Esophagus squamous epithelium (tissue), 5 donors: Measurements from ENCODE around the gene PITPNB. TPM values are rescaled to one million over a fixed set of nuclear protein-coding genes. Genes with fewer than 3 reads are reported as not detected.

ENCODE experiments used
- DNase-seq: peaks from one replicate; lab custom pipeline; 2025; lab: John Stamatoyannopoulos, UW
- H3K27ac ChIP-seq, 4 donors: fragments of 200-600 bp; sonication (generic); one replicate each; pipeline ENCODE4 v1.5.1; 2016 to 2019; ENCODE audit warnings: mild to moderate bottlenecking in 1 of 4
- H3K27me3 ChIP-seq, 4 donors: fragments of 200-600 bp; sonication (generic); 1 replicate in 3 of 4; 2 replicates in 1 of 4; pipeline versions ENCODE4 v1.5.1 to v1.6.0; 2017 to 2021; ENCODE audit warnings: antibody characterized with exemption in 1 of 4
- H3K36me3 ChIP-seq, 3 donors: fragments of 200-600 bp; sonication (generic); one replicate each; pipeline ENCODE4 v1.5.1; 2016 to 2019
- H3K4me1 ChIP-seq, 3 donors: fragments of 200-600 bp; sonication (generic); one replicate each; pipeline ENCODE4 v1.5.1; 2017 to 2019
- H3K4me3 ChIP-seq, 4 donors: fragments of 200-600 bp; sonication (generic); 1 replicate in 3 of 4; 2 replicates in 1 of 4; pipeline ENCODE4 v1.5.1; 2016 to 2019; ENCODE audit warnings: mild to moderate bottlenecking in 2 of 4, moderate library complexity in 1 of 4
- H3K9me3 ChIP-seq, 3 donors: fragments of 200-600 bp; sonication (generic); one replicate each; pipeline ENCODE4 v1.5.1; 2016 to 2019
- POLR2A ChIP-seq, 4 donors: fragments of 450-650 bp; IDR thresholded peaks; one replicate each; pipeline ENCODE4 v1.6.1; 2017; ENCODE audit warnings: antibody characterized with exemption in 4 of 4, mild to moderate bottlenecking in 4 of 4, moderate library complexity in 3 of 4
- WGBS, 2 donors: methylation state at CpG; one replicate each; pipeline ENCODE4 v1.1.5; 2018; 5-methylcytosine and 5-hydroxymethylcytosine counted together
- intact Hi-C: fragments of 100-400 bp; cut with DNase I; formaldehyde crosslinking; loops from one replicate; pipeline ENCODE4 v1.15.0; 2022
- total RNA-seq, 4 donors: library from RNA; depleted of rRNA; stranded (reverse); fragments of >200 nt; gene quantifications; one replicate each; pipeline ENCODE4 v1.1.0, GENCODE V29; 2016
- TF ChIP-seq, protein P1 (sequence below), 6 experiments: fragments of 450-650 bp in 4 of 6; fragments of 200-600 bp in 2 of 6; sonication (generic) in 2 of 6; IDR thresholded peaks; one replicate each; pipeline ENCODE4 v1.5.1; 2016 to 2019; ENCODE audit warnings: antibody characterized with exemption in 6 of 6, mild to moderate bottlenecking in 4 of 6, moderate library complexity in 4 of 6
- donor health status: DM: yes; HTN: yes; CAD: no.

PITPNB gene
- total RNA-seq, 4 donors from 2014 or later: 26.4 to 68.9 (median 46.4) TPM

DNA sequence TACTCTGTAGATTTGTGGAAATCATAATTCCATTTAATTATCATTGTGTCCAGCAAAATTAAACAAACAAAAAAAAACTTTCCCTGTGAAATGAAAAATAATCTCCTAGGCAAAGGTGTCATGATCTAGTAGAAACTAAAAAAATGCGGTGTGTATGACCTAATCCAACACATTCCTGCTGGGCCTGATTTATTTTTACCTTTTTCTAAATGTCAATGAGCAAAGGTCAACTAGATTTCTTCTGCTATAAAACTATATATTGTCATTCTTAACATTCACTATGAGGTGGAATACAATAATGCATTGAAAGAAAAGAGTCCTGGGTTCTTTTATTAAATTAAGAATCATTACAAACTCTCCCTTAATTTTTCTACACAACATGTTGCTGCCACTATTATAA, 60.4 kb downstream of the PITPNB start:
- intact Hi-C loops: no loop called here
- no peak for TF ChIP-seq POLR2A (IDR thresholded peaks at IDR 0.05)
- TF ChIP-seq, protein P1, sequence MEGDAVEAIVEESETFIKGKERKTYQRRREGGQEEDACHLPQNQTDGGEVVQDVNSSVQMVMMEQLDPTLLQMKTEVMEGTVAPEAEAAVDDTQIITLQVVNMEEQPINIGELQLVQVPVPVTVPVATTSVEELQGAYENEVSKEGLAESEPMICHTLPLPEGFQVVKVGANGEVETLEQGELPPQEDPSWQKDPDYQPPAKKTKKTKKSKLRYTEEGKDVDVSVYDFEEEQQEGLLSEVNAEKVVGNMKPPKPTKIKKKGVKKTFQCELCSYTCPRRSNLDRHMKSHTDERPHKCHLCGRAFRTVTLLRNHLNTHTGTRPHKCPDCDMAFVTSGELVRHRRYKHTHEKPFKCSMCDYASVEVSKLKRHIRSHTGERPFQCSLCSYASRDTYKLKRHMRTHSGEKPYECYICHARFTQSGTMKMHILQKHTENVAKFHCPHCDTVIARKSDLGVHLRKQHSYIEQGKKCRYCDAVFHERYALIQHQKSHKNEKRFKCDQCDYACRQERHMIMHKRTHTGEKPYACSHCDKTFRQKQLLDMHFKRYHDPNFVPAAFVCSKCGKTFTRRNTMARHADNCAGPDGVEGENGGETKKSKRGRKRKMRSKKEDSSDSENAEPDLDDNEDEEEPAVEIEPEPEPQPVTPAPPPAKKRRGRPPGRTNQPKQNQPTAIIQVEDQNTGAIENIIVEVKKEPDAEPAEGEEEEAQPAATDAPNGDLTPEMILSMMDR (IDR thresholded peaks at IDR 0.05): no peak

DNA sequence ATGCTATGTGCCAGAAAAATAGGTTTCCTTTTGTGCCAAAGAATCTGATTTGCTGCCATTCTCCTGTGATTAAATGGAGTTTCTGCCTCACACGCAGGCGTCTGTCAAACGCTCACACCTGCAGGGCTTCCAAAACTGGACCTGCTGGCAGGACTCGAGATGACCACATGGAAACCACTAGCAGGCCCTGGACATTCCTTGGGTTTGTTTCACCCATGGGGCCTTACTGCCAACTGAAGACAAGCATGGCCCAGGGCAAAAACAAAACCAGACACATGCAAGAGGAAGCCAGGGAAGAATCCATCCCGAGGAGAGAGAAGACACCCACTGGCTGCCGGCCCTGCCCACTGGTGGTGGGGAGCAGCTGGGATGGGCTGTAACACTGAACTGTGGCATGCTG, 61.6 kb downstream of the PITPNB start:
- Histone ChIP-seq H3K36me3 (peaks cover 5 to 98% (median 15%) of the 10 kb centered on the region in 3 donors), H3K4me1 (peaks cover 0 to 31% (median 0%) of the 10 kb centered on the region in 3 donors), H3K27me3 (no peaks in the 10 kb centered on the region), H3K27ac (peak overlapping the region in 3 of 4 donors; percentile 27 to 69 (median 61)), H3K4me3 (no peak overlapping the region), H3K9me3 (no peaks in the 10 kb centered on the region)
- intact Hi-C loops: no loop called here
- DNase-seq: no peak
- TF ChIP-seq, protein P1 (IDR thresholded peaks at IDR 0.05): no peak
- no peak for TF ChIP-seq POLR2A (IDR thresholded peaks at IDR 0.05)
- WGBS, 2 donors: 56 to 80% methylated on average over 6 of the region's 6 CpGs

More for the DNA sequence above, 60.4 kb downstream of the PITPNB start:
- Histone ChIP-seq H3K27ac (peak overlapping the region in 1 of 4 donors; percentile 46), H3K36me3 (peaks cover 5 to 98% (median 15%) of the 10 kb centered on the region in 3 donors), H3K4me3 (no peak overlapping the region), H3K4me1 (peaks cover 0 to 35% (median 7%) of the 10 kb centered on the region in 3 donors), H3K9me3 (no peaks in the 10 kb centered on the region), H3K27me3 (no peaks in the 10 kb centered on the region)
- 88 to 100% methylated on average over 1 of the region's 1 CpG for WGBS, 2 donors
- no peak for DNase-seq

DNA sequence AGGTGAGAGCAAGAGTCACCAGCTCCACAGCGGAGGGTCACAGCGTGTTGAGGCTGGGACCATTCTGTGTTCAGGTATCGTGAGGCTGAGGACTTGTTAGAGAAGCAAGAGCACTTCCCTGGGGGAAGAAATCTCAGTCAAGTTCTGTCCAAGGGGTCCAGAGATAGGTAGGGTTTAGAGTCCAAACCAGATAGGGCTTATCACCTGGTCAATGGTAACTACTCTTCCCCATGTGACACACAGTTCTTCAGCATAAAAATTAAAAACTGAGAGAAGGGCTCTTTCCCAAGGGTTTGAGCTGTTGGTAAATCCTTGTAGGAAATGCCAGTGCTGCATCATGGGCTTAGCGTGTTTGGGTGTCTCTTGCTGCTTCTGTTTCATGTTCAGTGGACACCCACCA, 62.7 kb downstream of the PITPNB start:
- peak overlapping the region in 3 of 4 donors; percentile 36 to 69 (median 61) for H3K27ac ChIP-seq

DNA sequence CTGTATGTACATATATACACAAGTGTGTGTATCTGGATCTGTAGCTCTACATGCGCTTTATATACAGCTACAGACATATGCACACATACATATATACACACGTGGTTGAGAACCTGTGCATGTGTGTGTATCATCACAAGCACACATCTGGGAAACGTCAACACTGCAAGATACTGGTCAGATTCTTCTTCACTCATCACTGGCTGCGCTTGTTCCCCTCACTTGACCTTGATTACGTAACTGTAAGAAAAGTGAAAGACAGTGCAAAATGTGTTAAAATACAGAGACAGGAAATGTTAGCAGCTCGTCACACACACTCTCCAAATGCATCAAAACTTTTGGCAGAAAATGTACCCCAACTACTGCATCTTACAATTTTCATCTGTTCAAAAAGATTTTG, 65.6 kb downstream of the PITPNB start:
- 61 to 63% methylated on average over 6 of the region's 6 CpGs for WGBS, 2 donors
- H3K9me3 ChIP-seq: no peaks in the 10 kb centered on the region
- H3K4me1 ChIP-seq: peaks cover 8 to 50% (median 10%) of the 10 kb centered on the region in 3 donors
- intact Hi-C loops: no loop called here
- DNase-seq: no peak
- H3K36me3 ChIP-seq: peaks cover 14 to 96% (median 15%) of the 10 kb centered on the region in 3 donors
- no peak for TF ChIP-seq POLR2A (IDR thresholded peaks at IDR 0.05)
- TF ChIP-seq, protein P1 (IDR thresholded peaks at IDR 0.05): no peak
- peak overlapping the region in 1 of 4 donors; percentile 5 for H3K27ac ChIP-seq
- H3K4me3 ChIP-seq: no peak overlapping the region
- no peaks in the 10 kb centered on the region for H3K27me3 ChIP-seq

More for the DNA sequence above, 62.7 kb downstream of the PITPNB start:
- Histone ChIP-seq H3K4me3 (no peak overlapping the region), H3K4me1 (peaks cover 0 to 30% (median 0%) of the 10 kb centered on the region in 3 donors), H3K27me3 (no peaks in the 10 kb centered on the region), H3K36me3 (peaks cover 14 to 98% (median 15%) of the 10 kb centered on the region in 3 donors), H3K9me3 (no peaks in the 10 kb centered on the region)
- 71 to 93% methylated on average over 1 to 2 of the region's 4 CpGs for WGBS, 2 donors
- DNase-seq: no peak
- intact Hi-C loops: no loop called here
- TF ChIP-seq, protein P1 (IDR thresholded peaks at IDR 0.05): no peak
- no peak for TF ChIP-seq POLR2A (IDR thresholded peaks at IDR 0.05)

DNA sequence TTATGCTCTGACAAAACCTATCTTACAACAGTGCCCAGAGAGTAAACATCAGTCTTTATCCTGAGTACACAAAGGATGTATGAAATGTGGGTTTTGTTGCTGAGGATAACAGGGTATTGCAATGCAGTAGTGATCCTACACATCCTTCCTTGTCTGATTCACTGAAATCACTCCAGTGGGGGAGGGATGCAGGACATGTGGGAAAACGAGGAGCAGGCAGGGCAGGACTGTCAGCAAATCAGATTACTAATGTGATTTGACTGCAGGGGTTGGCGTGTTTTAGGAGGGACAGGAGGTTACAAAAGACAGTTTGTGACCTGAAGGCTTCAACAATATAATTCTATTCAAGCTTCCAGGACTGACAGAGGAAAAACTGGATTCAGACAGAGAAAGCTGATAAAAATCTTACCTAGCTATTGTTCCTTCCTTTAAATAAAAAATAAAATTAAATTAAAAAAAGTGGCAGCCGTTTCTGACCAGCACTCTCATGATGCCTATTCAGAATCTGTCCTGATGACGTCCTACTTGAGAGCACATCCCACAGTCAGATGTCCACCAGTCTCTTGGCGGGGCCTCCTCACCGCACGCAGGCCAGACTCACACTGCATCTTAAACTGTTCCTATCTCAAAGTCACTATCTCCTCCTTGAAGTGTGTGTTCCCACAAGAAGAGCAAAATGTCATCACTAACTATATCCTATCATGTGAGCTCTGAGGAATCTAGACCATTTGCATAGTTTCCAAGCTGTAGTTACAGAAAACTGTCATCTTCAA, 66.9 kb downstream of the PITPNB start:
- H3K9me3 ChIP-seq: no peaks in the 10 kb centered on the region
- 80 to 82% methylated on average over 7 of the region's 7 CpGs for WGBS, 2 donors
- H3K4me1 ChIP-seq: peaks cover 8 to 44% (median 10%) of the 10 kb centered on the region in 3 donors
- TF ChIP-seq, protein P1 (IDR thresholded peaks at IDR 0.05): no peak
- TF ChIP-seq POLR2A (IDR thresholded peaks at IDR 0.05): no peak
- no peak for DNase-seq
- H3K27me3 ChIP-seq: no peaks in the 10 kb centered on the region
- intact Hi-C loops: no loop called here
- H3K4me3 ChIP-seq: no peak overlapping the region
- peaks cover 6 to 96% (median 14%) of the 10 kb centered on the region in 3 donors for H3K36me3 ChIP-seq
- H3K27ac ChIP-seq: peak overlapping the region in 3 of 4 donors; percentile 22 to 29 (median 27)
